ENCODE measurements around the gene LHX3. TPM values are rescaled to one million over a fixed set of nuclear protein-coding genes. Genes with fewer than 3 reads are reported as not detected.

LHX3 gene
- total and polyA plus RNA-seq, 8 donors, result not detected

GRCh38 chr9:136222906-136223285 lies 18.0 kb upstream of the LHX3 start:
- Histone ChIP-seq H3K4me1 (no peaks in the 10 kb centered on the region), H3K9me3 (no peaks in the 10 kb centered on the region), H3K27ac (no peak overlapping the region), H3K27me3 (no peaks in the 10 kb centered on the region), H3K4me3 (no peak overlapping the region), H3K36me3 (peaks cover 0 to 23% (median 6%) of the 10 kb centered on the region in 3 donors)
- intact Hi-C loops (cut with DNase I), result no loop called here
- 92 to 94% methylated on average over 13 of the region's 13 CpGs for WGBS, 2 donors
- no peak for TF ChIP-seq CTCF (IDR thresholded peaks at IDR 0.05)
- no peak for ATAC-seq
- no peak for DNase-seq
- no peak for FAIRE-seq

- TF ChIP-seq CTCF (IDR thresholded peaks at IDR 0.05), result no peak
- FAIRE-seq, result no peak
- DNase-seq, result peak in 2 of 6 donors; percentile 10 to 52
- H3K9me3 ChIP-seq, result no peaks in the 10 kb centered on the region
- no peak overlapping the region for H3K4me3 ChIP-seq
- no peaks in the 10 kb centered on the region for H3K27me3 ChIP-seq
- intact Hi-C loops (cut with DNase I), result no loop called here
- H3K4me1 ChIP-seq, result no peaks in the 10 kb centered on the region
- WGBS, 2 donors, result 94 to 96% methylated on average over 38 of the region's 38 CpGs
- no peak for ATAC-seq
- H3K36me3 ChIP-seq, result peaks cover 0 to 26% (median 6%) of the 10 kb centered on the region in 3 donors
- H3K27ac ChIP-seq, result no peak overlapping the region
Observed at GRCh38 chr9:136222166-136222905, 17.4 kb upstream of the LHX3 start.

GRCh38 chr9:136220017-136220729 lies 15.2 kb upstream of the LHX3 start:
- H3K36me3 ChIP-seq, result peaks cover 0 to 45% (median 6%) of the 10 kb centered on the region in 3 donors
- H3K4me3 ChIP-seq, result no peak overlapping the region
- DNase-seq (peak in 1 of 6 donors; percentile 43), ATAC-seq (no peak), FAIRE-seq (no peak)
- no peak overlapping the region for H3K27ac ChIP-seq
- H3K4me1 ChIP-seq, result no peaks in the 10 kb centered on the region
- 90 to 92% methylated on average over 15 of the region's 15 CpGs for WGBS, 2 donors
- H3K9me3 ChIP-seq, result no peaks in the 10 kb centered on the region
- intact Hi-C loops (cut with DNase I), result no loop called here
- H3K27me3 ChIP-seq, result no peaks in the 10 kb centered on the region
- TF ChIP-seq CTCF (IDR thresholded peaks at IDR 0.05), result no peak

GRCh38 chr9:136219276-136219675 lies 14.3 kb upstream of the LHX3 start:
- DNase-seq (peak in 1 of 6 donors; percentile 29), FAIRE-seq (no peak), ATAC-seq (no peak)
- Histone ChIP-seq H3K4me1 (no peaks in the 10 kb centered on the region), H3K4me3 (no peak overlapping the region), H3K36me3 (peaks cover 2 to 54% (median 6%) of the 10 kb centered on the region in 3 donors), H3K27ac (no peak overlapping the region), H3K27me3 (no peaks in the 10 kb centered on the region), H3K9me3 (no peaks in the 10 kb centered on the region)
- WGBS, 2 donors, result 90 to 96% methylated on average over 13 of the region's 13 CpGs
- intact Hi-C loops (cut with DNase I), result no loop called here
- TF ChIP-seq CTCF (IDR thresholded peaks at IDR 0.05), result no peak

GRCh38 chr9:136218673-136219072 lies 13.7 kb upstream of the LHX3 start:
- H3K9me3 ChIP-seq, result no peaks in the 10 kb centered on the region
- H3K27ac ChIP-seq, result no peak overlapping the region
- H3K4me3 ChIP-seq, result no peak overlapping the region
- WGBS, 2 donors, result 89 to 91% methylated on average over 15 of the region's 15 CpGs
- ATAC-seq, result peak in 1 of 4 donors; percentile 8
- peaks cover 2 to 57% (median 6%) of the 10 kb centered on the region in 3 donors for H3K36me3 ChIP-seq
- FAIRE-seq, result no peak
- DNase-seq, result no peak
- no peaks in the 10 kb centered on the region for H3K27me3 ChIP-seq
- no peaks in the 10 kb centered on the region for H3K4me1 ChIP-seq
- no peak for TF ChIP-seq CTCF (IDR thresholded peaks at IDR 0.05)
- intact Hi-C loops (cut with DNase I), result no loop called here
